GM19467 (cell line): ENCODE data around the gene CLDN11.

Source experiments
- ATAC-seq: cut with Tn5 transposase; IDR thresholded peaks from one replicate; pipeline ENCODE4 v1.9.1; 2021; ENCODE audit warnings: mild to moderate bottlenecking, moderate library complexity; ENCODE audit not compliant: unreplicated experiment

Gene CLDN11

GRCh38 chr3:170469151-170470062, 50.7 kb downstream of the CLDN11 start:
- ATAC-seq: no peak

- ATAC-seq: no peak
Observed at GRCh38 chr3:170470063-170471016, 51.7 kb downstream of the CLDN11 start.

GRCh38 chr3:170471149-170471548, 52.5 kb downstream of the CLDN11 start:
- no peak for ATAC-seq

GRCh38 chr3:170473358-170473757, 54.7 kb downstream of the CLDN11 start:
- no peak for ATAC-seq

- ATAC-seq: no peak
Observed at GRCh38 chr3:170475092-170475685, 56.5 kb downstream of the CLDN11 start.

GRCh38 chr3:170476291-170476690, 57.6 kb downstream of the CLDN11 start:
- ATAC-seq: no peak

- no peak for ATAC-seq
Observed at GRCh38 chr3:170477395-170477794, 58.7 kb downstream of the CLDN11 start.

GRCh38 chr3:170480111-170480510, 61.4 kb downstream of the CLDN11 start:
- ATAC-seq: no peak

GRCh38 chr3:170482199-170482598, 63.5 kb downstream of the CLDN11 start:
- no peak for ATAC-seq

- ATAC-seq: no peak
Observed at GRCh38 chr3:170483485-170484262, 65.0 kb downstream of the CLDN11 start.
